HG03039 (cell line): Measurements from ENCODE around the gene ADAMTS14.
"Not testable (repeated sequence)": the region's sequence is repeated elsewhere in the genome, so short reads cannot be mapped to it uniquely, and the experiment has no call there.

Experiments used
- ATAC-seq: cut with Tn5 transposase; IDR thresholded peaks from one replicate; pipeline ENCODE4 v1.9.1; 2021; ENCODE audit warnings: mild to moderate bottlenecking, moderate library complexity; ENCODE audit not compliant: unreplicated experiment

Gene ADAMTS14

DNA sequence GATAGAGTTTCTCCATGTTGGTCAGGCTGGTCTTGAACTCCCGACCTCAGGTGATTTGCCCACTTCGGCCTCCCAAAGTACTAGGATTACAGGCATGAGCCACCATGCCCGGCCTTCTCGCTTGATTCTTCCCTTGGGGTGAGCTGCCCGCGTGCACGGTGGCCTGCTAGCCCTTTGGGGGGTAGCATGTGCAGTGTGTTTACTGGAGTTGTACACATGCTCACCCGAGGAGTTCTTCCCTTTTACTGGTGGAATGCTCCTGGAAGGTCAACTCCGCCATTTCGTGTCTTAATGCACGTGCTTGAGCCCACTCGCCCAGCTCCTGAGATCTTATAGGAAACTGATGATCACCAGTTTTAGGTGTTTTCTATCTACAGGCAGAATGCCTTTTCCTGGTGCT, 17.0 kb upstream of the ADAMTS14 start:
- no peak for ATAC-seq

- ATAC-seq: peak; percentile 85
These were observed 15.8 kb upstream of the ADAMTS14 start for GRCh38 chr10:70656489-70656888.

GRCh38 chr10:70657041-70657440, 15.3 kb upstream of the ADAMTS14 start:
- ATAC-seq: no peak

DNA sequence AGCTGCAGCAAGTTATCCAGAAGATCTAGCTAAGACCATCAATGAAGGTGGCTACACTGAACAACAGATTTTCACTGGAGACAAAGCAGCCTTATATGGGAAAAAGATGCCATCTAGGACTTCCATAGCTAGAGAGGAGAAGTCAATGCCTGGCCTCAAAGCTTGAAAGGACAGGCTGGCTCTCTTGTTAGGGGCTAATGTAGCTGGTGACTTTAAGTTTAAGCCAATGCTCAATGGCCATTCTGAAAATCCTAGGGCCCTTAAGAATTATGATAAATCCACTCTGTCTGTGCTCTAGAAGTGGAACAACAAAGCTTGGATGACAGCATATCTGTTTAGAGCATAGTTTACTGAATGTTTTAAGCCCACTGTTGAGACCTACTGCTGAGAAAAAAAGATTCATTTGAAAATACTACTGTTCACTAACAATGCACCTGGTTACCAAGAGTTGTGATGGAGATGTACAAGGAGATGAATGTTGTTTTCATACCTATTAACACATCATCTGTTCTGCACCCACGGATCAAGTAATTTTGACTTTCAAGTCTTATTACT, 13.6 kb upstream of the ADAMTS14 start:
- ATAC-seq: no peak

DNA sequence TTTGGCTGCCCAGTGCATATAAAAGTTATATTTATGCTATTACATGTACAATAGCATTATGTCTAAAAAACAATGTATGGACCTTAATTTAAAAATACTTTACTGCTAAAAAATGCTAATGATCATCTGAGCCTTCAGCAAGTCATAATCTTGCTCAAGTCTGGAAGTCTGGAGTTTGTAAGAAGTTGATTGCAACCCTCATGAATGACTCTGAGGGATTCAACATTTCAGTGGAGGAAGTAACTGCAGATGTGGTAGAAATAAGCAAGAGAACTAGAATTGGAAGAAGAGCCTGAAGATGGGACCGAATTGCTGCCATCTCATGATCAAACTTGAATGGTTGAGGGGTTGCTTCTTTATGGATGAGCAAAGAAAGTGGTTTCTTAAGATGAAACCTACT, 13.0 kb upstream of the ADAMTS14 start:
- ATAC-seq: no peak

DNA sequence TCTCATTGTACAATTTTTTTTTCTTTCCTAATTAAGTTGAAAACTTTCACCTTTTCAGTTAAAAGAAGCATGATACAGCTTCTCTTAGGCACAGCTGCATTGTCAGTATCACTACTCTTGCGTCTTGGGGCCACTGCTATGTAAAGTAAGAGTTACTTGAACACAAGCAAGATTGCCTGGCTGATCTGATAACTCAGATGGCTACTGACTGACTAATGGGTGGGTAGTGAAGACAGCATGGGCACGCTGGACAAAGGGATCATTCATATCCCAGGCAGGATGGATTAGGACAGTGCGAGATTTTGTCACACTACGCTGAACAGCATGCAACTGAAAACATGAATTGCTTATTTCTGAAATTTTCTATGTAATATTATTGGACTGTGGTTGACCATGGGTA, 11.6 kb upstream of the ADAMTS14 start:
- ATAC-seq: no peak

GRCh38 chr10:70661623-70662361, 10.5 kb upstream of the ADAMTS14 start:
- no peak for ATAC-seq

DNA sequence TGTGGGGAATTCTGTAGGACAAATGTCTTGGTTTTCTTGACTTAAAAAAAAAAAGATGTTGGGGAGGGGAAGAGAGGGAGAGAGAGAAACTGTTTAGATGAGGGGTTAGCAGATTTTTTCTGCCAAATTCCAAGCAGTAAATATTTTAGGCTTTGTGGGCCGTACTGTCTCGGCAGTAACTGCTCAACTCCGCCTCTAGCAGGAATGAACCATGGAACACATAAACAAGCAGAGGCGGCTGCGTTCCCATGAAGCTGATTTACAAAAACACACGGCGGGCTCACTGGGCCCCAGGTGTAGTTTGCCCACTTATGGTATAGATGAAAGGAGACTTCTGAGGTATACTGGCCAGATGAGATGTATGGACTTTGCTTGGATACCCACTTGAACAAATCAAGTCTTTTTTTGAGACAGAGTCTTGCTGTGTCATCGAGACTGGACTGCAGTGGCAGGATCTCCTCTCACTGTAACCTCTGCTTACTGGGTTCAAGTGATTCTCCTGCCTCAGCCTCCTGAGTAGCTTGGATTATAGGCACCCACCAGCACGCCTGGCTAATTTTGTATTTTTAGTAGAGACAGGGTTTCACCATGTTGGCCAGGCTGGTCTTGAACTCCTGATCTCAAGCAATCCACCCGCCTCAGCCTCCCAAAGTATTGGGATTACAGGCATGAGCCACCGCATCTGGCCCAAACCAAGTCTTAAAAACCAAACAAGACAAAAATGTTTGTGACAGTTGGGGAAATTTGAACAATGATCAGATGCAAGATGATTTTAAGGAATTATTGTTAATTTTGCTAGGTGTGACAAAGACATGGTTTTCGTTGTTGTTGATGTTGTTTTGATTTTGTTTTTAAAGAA, 9.7 kb upstream of the ADAMTS14 start:
- no peak for ATAC-seq

- not testable (repeated sequence) for ATAC-seq
These were observed 8.6 kb upstream of the ADAMTS14 start for GRCh38 chr10:70663458-70664409.

DNA sequence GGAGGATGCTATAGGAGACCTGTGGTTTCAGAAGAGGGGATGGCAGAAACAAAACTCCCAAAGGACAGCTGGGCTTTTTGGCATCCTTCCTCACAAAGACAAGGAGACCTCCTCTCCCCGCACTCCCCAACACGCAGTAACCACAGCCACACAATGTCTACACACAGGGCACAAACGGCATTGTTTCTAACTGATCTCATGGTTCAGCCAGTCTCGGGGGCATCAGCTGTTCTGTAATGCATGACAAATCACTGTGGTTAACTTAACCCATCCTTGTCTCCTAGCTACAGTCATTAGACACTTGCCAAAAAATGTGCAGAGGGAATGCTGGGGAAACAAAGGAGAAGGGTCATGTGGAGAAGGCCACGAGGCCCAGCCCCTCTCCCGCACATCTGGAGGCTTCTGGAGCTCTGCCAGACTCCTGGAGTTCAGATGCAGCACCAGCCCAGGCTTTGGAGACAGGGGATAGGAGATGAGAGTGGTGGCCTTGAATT, 7.6 kb upstream of the ADAMTS14 start:
- ATAC-seq: no peak

- no peak for ATAC-seq
These were observed 5.1 kb upstream of the ADAMTS14 start for GRCh38 chr10:70666960-70667798.

- ATAC-seq: not testable (repeated sequence)
These were observed 4.5 kb upstream of the ADAMTS14 start for GRCh38 chr10:70667818-70668217.

GRCh38 chr10:70668454-70668970, 3.8 kb upstream of the ADAMTS14 start:
- ATAC-seq: no peak

GRCh38 chr10:70669015-70669414, 3.3 kb upstream of the ADAMTS14 start:
- ATAC-seq: no peak

GRCh38 chr10:70669732-70670317, 2.5 kb upstream of the ADAMTS14 start:
- ATAC-seq: no peak

DNA sequence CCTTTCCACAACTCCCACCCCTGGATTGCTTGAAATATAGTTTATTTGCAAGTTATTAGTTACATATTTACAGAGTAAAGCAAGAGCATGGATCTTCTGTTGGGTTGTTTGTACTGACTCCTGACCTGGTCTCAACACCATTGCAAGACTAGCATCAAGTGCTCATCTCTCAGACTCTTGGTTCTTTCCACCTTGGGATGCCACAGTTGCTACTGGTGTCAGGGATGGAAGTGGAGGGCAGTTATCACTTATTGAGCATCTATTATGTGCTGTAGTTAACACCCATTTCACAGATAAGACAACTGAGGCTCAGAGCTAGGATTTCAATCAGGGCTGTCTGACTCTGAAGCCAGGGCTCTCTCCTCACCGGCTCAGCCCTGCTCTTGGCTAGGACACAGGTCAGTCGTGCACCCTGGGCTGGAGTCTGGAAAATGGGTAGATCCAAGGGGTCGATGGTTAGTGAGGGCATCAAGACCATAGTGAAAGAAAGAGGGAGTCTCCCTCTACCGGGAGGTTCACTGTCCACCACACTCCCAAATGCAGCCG, 614 bp upstream of the ADAMTS14 start:
- ATAC-seq: no peak

- ATAC-seq: no peak
These were observed 980 bp downstream of the ADAMTS14 start for GRCh38 chr10:70673043-70673928.
